Neutrophil (primary cell): Measurements from ENCODE around the gene OPALIN.

Experiments used
- H3K27ac ChIP-seq: fragments of 200-600 bp; sonication (generic); 2 replicates; pipeline ENCODE4 v1.5.1; 2016; ENCODE audit warnings: mild to moderate bottlenecking, moderate library complexity
- H3K27me3 ChIP-seq: fragments of 200-600 bp; sonication (generic); 2 replicates; pipeline ENCODE4 v1.6.0; 2016; ENCODE audit warnings: mild to moderate bottlenecking
- H3K36me3 ChIP-seq: fragments of 200-600 bp; sonication (generic); 2 replicates; pipeline ENCODE4 v1.5.1; 2017
- H3K4me1 ChIP-seq, 2 experiments: fragments of 200-600 bp in 1 of 2; sonication (generic) in 1 of 2; 1 replicate in 1 of 2; 2 replicates in 1 of 2; pipeline versions ENCODE4 v1.5.1 to v1.6.1; 2013 to 2016; ENCODE audit warnings: low read depth in 1 of 2, low read length in 1 of 2, mild to moderate bottlenecking in 1 of 2, moderate library complexity in 1 of 2; ENCODE audit not compliant: control insufficient read depth in 1 of 2, insufficient read depth in 1 of 2
- H3K4me3 ChIP-seq, 2 experiments: fragments of 200-600 bp in 1 of 2; sonication (generic) in 1 of 2; 1 replicate in 1 of 2; 2 replicates in 1 of 2; pipeline ENCODE4 v1.5.1; 2013 to 2016; ENCODE audit warnings: low read depth in 1 of 2, low read length in 1 of 2, mild to moderate bottlenecking in 1 of 2, moderate library complexity in 1 of 2
- H3K9me3 ChIP-seq: fragments of 200-600 bp; sonication (generic); 2 replicates; pipeline ENCODE4 v1.5.1; 2016
- TF ChIP-seq, protein P1 (sequence below): fragments of 200-600 bp; sonication (generic); IDR thresholded peaks from 2 replicates; pipeline ENCODE4 v1.5.1; 2016; ENCODE audit warnings: antibody characterized with exemption

OPALIN gene

DNA sequence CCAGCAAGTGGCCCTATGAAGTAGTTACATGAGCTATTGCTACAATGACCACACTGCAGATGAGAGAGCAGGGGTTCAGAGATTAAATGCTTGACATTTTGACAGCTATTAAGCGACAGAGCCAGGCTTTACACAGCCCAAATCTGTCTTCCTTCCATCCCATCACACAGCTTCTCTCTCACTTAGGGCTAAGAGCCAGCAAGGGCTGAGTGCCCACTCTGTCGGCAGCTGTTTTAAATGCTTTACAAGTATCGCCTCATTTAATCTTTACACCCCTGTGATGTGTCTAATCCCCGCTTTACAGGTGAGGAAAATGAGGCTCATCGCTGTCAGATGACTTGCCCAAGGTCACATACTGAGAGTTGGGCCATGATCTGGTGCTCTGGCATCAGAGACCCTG, 15.2 kb upstream of the OPALIN start:
- H3K4me1 ChIP-seq, result peaks cover 0 to 6% of the 10 kb centered on the region in 2 experiments
- TF ChIP-seq, protein P1, sequence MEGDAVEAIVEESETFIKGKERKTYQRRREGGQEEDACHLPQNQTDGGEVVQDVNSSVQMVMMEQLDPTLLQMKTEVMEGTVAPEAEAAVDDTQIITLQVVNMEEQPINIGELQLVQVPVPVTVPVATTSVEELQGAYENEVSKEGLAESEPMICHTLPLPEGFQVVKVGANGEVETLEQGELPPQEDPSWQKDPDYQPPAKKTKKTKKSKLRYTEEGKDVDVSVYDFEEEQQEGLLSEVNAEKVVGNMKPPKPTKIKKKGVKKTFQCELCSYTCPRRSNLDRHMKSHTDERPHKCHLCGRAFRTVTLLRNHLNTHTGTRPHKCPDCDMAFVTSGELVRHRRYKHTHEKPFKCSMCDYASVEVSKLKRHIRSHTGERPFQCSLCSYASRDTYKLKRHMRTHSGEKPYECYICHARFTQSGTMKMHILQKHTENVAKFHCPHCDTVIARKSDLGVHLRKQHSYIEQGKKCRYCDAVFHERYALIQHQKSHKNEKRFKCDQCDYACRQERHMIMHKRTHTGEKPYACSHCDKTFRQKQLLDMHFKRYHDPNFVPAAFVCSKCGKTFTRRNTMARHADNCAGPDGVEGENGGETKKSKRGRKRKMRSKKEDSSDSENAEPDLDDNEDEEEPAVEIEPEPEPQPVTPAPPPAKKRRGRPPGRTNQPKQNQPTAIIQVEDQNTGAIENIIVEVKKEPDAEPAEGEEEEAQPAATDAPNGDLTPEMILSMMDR, result no peak

GRCh38 chr10:96371356-96371755, 12.6 kb upstream of the OPALIN start:
- Histone ChIP-seq H3K4me3 (no peak overlapping the region), H3K9me3 (no peaks in the 10 kb centered on the region), H3K27ac (no peak overlapping the region), H3K36me3 (no peaks in the 10 kb centered on the region), H3K4me1 (peaks cover 0 to 6% of the 10 kb centered on the region in 2 experiments), H3K27me3 (peaks cover 21% of the 10 kb centered on the region)
- TF ChIP-seq, protein P1, result no peak

More for the DNA sequence above, 15.2 kb upstream of the OPALIN start:
- Histone ChIP-seq H3K9me3 (no peaks in the 10 kb centered on the region), H3K36me3 (no peaks in the 10 kb centered on the region), H3K4me3 (no peak overlapping the region), H3K27ac (no peak overlapping the region), H3K27me3 (peaks cover 27% of the 10 kb centered on the region)

DNA sequence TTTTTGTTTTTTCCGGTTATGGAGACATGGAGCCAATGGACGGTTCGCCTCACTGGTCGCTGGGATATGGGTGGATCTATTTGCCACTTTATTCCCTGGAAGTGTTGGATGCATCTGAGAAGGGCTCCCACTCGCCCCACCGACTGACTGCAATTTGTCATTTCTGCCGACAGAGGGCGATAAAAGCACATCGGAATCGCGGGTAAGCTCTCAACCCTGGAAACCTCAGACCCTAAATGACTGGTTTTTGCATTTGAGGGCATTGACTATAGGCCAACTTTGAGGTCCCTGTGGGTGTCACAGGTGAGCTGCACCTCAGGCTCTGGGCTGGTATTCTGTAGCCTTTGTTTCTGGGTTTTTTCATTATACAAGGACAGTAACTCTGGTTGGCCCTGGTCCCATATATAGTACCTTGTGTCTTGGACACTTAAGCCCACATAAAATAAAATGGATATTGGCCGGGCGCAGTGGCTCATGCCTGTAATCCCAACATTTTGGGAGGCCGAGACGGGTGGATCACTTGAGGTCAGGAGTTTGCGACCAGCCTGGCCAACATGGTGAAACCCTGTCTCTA, 11.9 kb upstream of the OPALIN start:
- peaks cover 21% of the 10 kb centered on the region for H3K27me3 ChIP-seq
- no peaks in the 10 kb centered on the region for H3K36me3 ChIP-seq
- peaks cover 0 to 6% of the 10 kb centered on the region in 2 experiments for H3K4me1 ChIP-seq
- H3K4me3 ChIP-seq, result no peak overlapping the region
- H3K27ac ChIP-seq, result no peak overlapping the region
- TF ChIP-seq, protein P1, result peak; percentile 74
- H3K9me3 ChIP-seq, result no peaks in the 10 kb centered on the region

- H3K4me1 ChIP-seq, result peaks cover 0 to 2% of the 10 kb centered on the region in 2 experiments
- no peaks in the 10 kb centered on the region for H3K9me3 ChIP-seq
Measured at GRCh38 chr10:96369890-96370583, 11.2 kb upstream of the OPALIN start.

GRCh38 chr10:96368971-96369370, 10.2 kb upstream of the OPALIN start:
- peaks cover 7% of the 10 kb centered on the region for H3K27me3 ChIP-seq
- H3K27ac ChIP-seq, result no peak overlapping the region
- no peaks in the 10 kb centered on the region for H3K9me3 ChIP-seq
- TF ChIP-seq, protein P1, result no peak
- no peak overlapping the region for H3K4me3 ChIP-seq
- no peaks in the 10 kb centered on the region for H3K4me1 ChIP-seq
- H3K36me3 ChIP-seq, result no peaks in the 10 kb centered on the region

More at GRCh38 chr10:96369890-96370583, 11.2 kb upstream of the OPALIN start:
- Histone ChIP-seq H3K36me3 (no peaks in the 10 kb centered on the region), H3K27ac (no peak overlapping the region), H3K4me3 (no peak overlapping the region), H3K27me3 (peaks cover 18% of the 10 kb centered on the region)
- TF ChIP-seq, protein P1, result no peak
